Hematopoietic multipotent progenitor cell (in vitro differentiated cells): ENCODE measurements around the gene AP1S1. TPM values are rescaled to one million over a fixed set of nuclear protein-coding genes. Genes with fewer than 3 reads are reported as not detected.
"Not testable (repeated sequence)": the region's sequence is repeated elsewhere in the genome, so short reads cannot be mapped to it uniquely, and the experiment has no call there.

Experiments used
- DNase-seq, 3 donors: peaks; one replicate each; pipeline ENCODE4 v3.0.0-alpha.2; 2011 to 2015; ENCODE audit warnings: low read depth in 2 of 3, low spot score in 2 of 3
- total RNA-seq: library from RNA; depleted of rRNA; stranded (reverse); fragments of >200 nt; gene quantifications from one replicate; pipeline ENCODE4 v1.2.3, GENCODE V29; 2012

Gene AP1S1
- total RNA-seq, 1 donor = 27.2 TPM

- DNase-seq = peak in 2 of 3 donors; percentile 46 to 59
Measured at GRCh38 chr7:101124376-101125056, 29.8 kb upstream of the AP1S1 start.

- peak in 1 of 3 donors; percentile 23 for DNase-seq
Measured at GRCh38 chr7:101125989-101126650, 28.2 kb upstream of the AP1S1 start.

GRCh38 chr7:101126651-101127459 lies 27.4 kb upstream of the AP1S1 start, which contains the start of gene SERPINE1:
Gene SERPINE1, plus strand, starts transcription at chr7:101127104. Its CDS starts 1,290 bp downstream, at chr7:101128394.
- peak in 2 of 3 donors; percentile 92 to 95 for DNase-seq

- DNase-seq = no peak
Measured at GRCh38 chr7:101127460-101128039, 26.7 kb upstream of the AP1S1 start.

- DNase-seq = no peak
Measured at GRCh38 chr7:101128040-101128834, 26.0 kb upstream of the AP1S1 start.

- DNase-seq = no peak
Measured at GRCh38 chr7:101129603-101130117, 24.6 kb upstream of the AP1S1 start.

- not testable (repeated sequence) for DNase-seq
Measured at GRCh38 chr7:101132626-101133600, 21.4 kb upstream of the AP1S1 start.

GRCh38 chr7:101133621-101134398 lies 20.5 kb upstream of the AP1S1 start:
- no peak for DNase-seq

GRCh38 chr7:101134399-101134980 lies 19.8 kb upstream of the AP1S1 start:
- DNase-seq = no peak

- DNase-seq = no peak
Measured at GRCh38 chr7:101137651-101138212, 16.5 kb upstream of the AP1S1 start.

- peak in 2 of 3 donors; percentile 96 to 98 for DNase-seq
Measured at GRCh38 chr7:101138213-101138870, 15.9 kb upstream of the AP1S1 start.

GRCh38 chr7:101140339-101140699 lies 14.0 kb upstream of the AP1S1 start:
- no peak for DNase-seq

- DNase-seq = no peak
Measured at GRCh38 chr7:101140746-101141382, 13.4 kb upstream of the AP1S1 start.

- no peak for DNase-seq
Measured at GRCh38 chr7:101151908-101152651, 2.2 kb upstream of the AP1S1 start.

GRCh38 chr7:101154693-101155102 lies 422 bp downstream of the AP1S1 start:
- DNase-seq = no peak

GRCh38 chr7:101155303-101155702 lies 1.0 kb downstream of the AP1S1 start:
- no peak for DNase-seq
